H9 (cell line): ENCODE results near the gene FAP. TPM values are rescaled to one million over a fixed set of nuclear protein-coding genes. Genes with fewer than 3 reads are reported as not detected.

ENCODE experiments used
- DNase-seq: peaks from one replicate; pipeline ENCODE4 v3.0.0-alpha.2; 2017
- H2AFZ ChIP-seq: one replicate; pipeline ENCODE4 v1.6.1; 2013; ENCODE audit warnings: mild to moderate bottlenecking, low read length, control low read depth, moderate library complexity
- H2AK5ac ChIP-seq: 2 replicates; pipeline ENCODE4 v1.6.1; 2013; ENCODE audit warnings: low read length, control low read depth, mixed read lengths; ENCODE audit not compliant: insufficient read length
- H2BK120ac ChIP-seq: one replicate; pipeline ENCODE4 v1.6.1; 2013; ENCODE audit warnings: low read depth, mild to moderate bottlenecking, low read length, control low read depth, inconsistent platforms; ENCODE audit not compliant: poor library complexity, severe bottlenecking
- H2BK12ac ChIP-seq: 2 replicates; pipeline ENCODE4 v1.6.1; 2013; ENCODE audit warnings: low read length, control low read depth, mixed read lengths, low read depth; ENCODE audit not compliant: insufficient read length
- H2BK15ac ChIP-seq: 2 replicates; pipeline ENCODE4 v1.6.1; 2013; ENCODE audit warnings: low read depth, low read length, control low read depth
- H2BK20ac ChIP-seq: one replicate; pipeline ENCODE4 v1.6.1; 2013; ENCODE audit warnings: low read depth, mild to moderate bottlenecking, low read length, control low read depth, inconsistent platforms; ENCODE audit not compliant: poor library complexity, severe bottlenecking
- H2BK5ac ChIP-seq: 2 replicates; pipeline ENCODE4 v1.6.1; 2013; ENCODE audit warnings: low read length, control low read depth, mixed read lengths; ENCODE audit not compliant: insufficient read length
- H3K14ac ChIP-seq: 2 replicates; pipeline ENCODE4 v1.6.1; 2013; ENCODE audit warnings: low read length, control low read depth; ENCODE audit not compliant: insufficient read depth
- H3K18ac ChIP-seq: 2 replicates; pipeline ENCODE4 v1.6.1; 2013; ENCODE audit warnings: low read depth, mild to moderate bottlenecking, mixed read lengths, low read length, control low read depth; ENCODE audit not compliant: insufficient read length
- H3K23ac ChIP-seq: 2 replicates; pipeline ENCODE4 v1.6.1; 2013; ENCODE audit warnings: low read length, control low read depth, mixed read lengths, low read depth; ENCODE audit not compliant: insufficient read length
- H3K23me2 ChIP-seq: 2 replicates; pipeline ENCODE4 v1.6.1; 2013; ENCODE audit warnings: low read depth, mild to moderate bottlenecking, mixed read lengths, low read length, control low read depth; ENCODE audit not compliant: insufficient read length, poor library complexity, severe bottlenecking
- H3K27ac ChIP-seq: 2 replicates; pipeline ENCODE4 v1.5.1; 2013; ENCODE audit warnings: low read length, control low read depth, mixed read lengths, low read depth; ENCODE audit not compliant: insufficient read length
- H3K27me3 ChIP-seq: 2 replicates; pipeline ENCODE4 v1.6.1; 2013; ENCODE audit warnings: low read length, control low read depth, inconsistent platforms; ENCODE audit not compliant: insufficient read depth
- H3K4ac ChIP-seq: 2 replicates; pipeline ENCODE4 v1.6.1; 2013; ENCODE audit warnings: low read depth, mild to moderate bottlenecking, control low read depth, inconsistent platforms, low read length, moderate library complexity
- H3K4me1 ChIP-seq: 2 replicates; pipeline ENCODE4 v1.6.1; 2013; ENCODE audit warnings: low read length, control low read depth, inconsistent platforms; ENCODE audit not compliant: insufficient read depth
- H3K4me2 ChIP-seq: 2 replicates; pipeline ENCODE4 v1.6.1; 2013; ENCODE audit warnings: low read length, control low read depth, mixed read lengths; ENCODE audit not compliant: insufficient read length, insufficient read depth
- H3K56ac ChIP-seq: 2 replicates; pipeline ENCODE4 v1.6.1; 2013; ENCODE audit warnings: low read depth, mild to moderate bottlenecking, mixed read lengths, low read length, control low read depth; ENCODE audit not compliant: insufficient read length
- H3K79me1 ChIP-seq: 2 replicates; pipeline ENCODE4 v1.6.1; 2013; ENCODE audit warnings: low read depth, mild to moderate bottlenecking, moderate library complexity, low read length, control low read depth, inconsistent platforms; ENCODE audit not compliant: insufficient read depth, poor library complexity, severe bottlenecking
- H3K79me2 ChIP-seq: 2 replicates; pipeline ENCODE4 v1.6.1; 2013; ENCODE audit warnings: low read length, control low read depth, inconsistent platforms; ENCODE audit not compliant: insufficient read depth
- H3K9ac ChIP-seq: 2 replicates; pipeline ENCODE4 v1.6.1; 2013; ENCODE audit warnings: low read length, control low read depth, mixed read lengths; ENCODE audit not compliant: insufficient read length; ENCODE audit errors: extremely low read depth
- H3K9me3 ChIP-seq: one replicate; pipeline ENCODE4 v1.6.1; 2013; ENCODE audit warnings: low read depth, low read length, inconsistent platforms; ENCODE audit not compliant: control insufficient read depth
- H3T11ph ChIP-seq: one replicate; pipeline ENCODE4 v1.6.1; 2013; ENCODE audit warnings: mild to moderate bottlenecking, low read length, control low read depth, inconsistent platforms
- H4K20me1 ChIP-seq: one replicate; pipeline ENCODE4 v1.6.1; 2013; ENCODE audit not compliant: control insufficient read depth, insufficient read length, insufficient read depth
- H4K5ac ChIP-seq: 2 replicates; pipeline ENCODE4 v1.6.1; 2013; ENCODE audit warnings: low read depth, mild to moderate bottlenecking, mixed read lengths, low read length, control low read depth; ENCODE audit not compliant: insufficient read length
- H4K8ac ChIP-seq: replicated peaks from 2 replicates; pipeline ENCODE4 v1.6.1; 2013; ENCODE audit warnings: low read length, control low read depth, mixed read lengths, low read depth; ENCODE audit not compliant: insufficient read length
- H4K91ac ChIP-seq: 2 replicates; pipeline ENCODE4 v1.6.1; 2013; ENCODE audit warnings: low read depth, mild to moderate bottlenecking, moderate library complexity, mixed read lengths, low read length, control low read depth; ENCODE audit not compliant: insufficient read length
- H3K27ac Mint-ChIP-seq, 3 experiments: 2 replicates in 2 of 3; 3 replicates in 1 of 3; pipeline ENCODE4 v1.8.0; 2020 to 2021; ENCODE audit warnings: mixed read lengths in 3 of 3, mild to moderate bottlenecking in 1 of 3, moderate library complexity in 1 of 3
- H3K27me3 Mint-ChIP-seq: 2 replicates; pipeline ENCODE4 v1.8.0; 2021; ENCODE audit warnings: low read depth, mild to moderate bottlenecking, moderate library complexity, mixed read lengths
- H3K36me3 Mint-ChIP-seq, 3 experiments: 2 replicates in 2 of 3; 3 replicates in 1 of 3; pipeline ENCODE4 v1.8.0; 2020 to 2021; ENCODE audit warnings: low read depth in 3 of 3, mixed read lengths in 3 of 3; ENCODE audit not compliant: insufficient read depth in 1 of 3
- H3K4me1 Mint-ChIP-seq, 2 experiments: 2 replicates each; pipeline ENCODE4 v1.8.0; 2020; ENCODE audit warnings: mixed read lengths in 2 of 2
- H3K4me3 Mint-ChIP-seq, 2 experiments: 2 replicates in 1 of 2; 3 replicates in 1 of 2; pipeline ENCODE4 v1.8.0; 2020 to 2021; ENCODE audit warnings: mild to moderate bottlenecking in 2 of 2, mixed read lengths in 2 of 2, moderate library complexity in 1 of 2
- H3K9me3 Mint-ChIP-seq, 2 experiments: 2 replicates in 1 of 2; 3 replicates in 1 of 2; pipeline ENCODE4 v1.8.0; 2020; ENCODE audit warnings: mild to moderate bottlenecking in 2 of 2, mixed read lengths in 2 of 2, moderate library complexity in 1 of 2
- CTCF ChIP-seq: fragments of 200-600 bp; sonication (generic); conservative IDR thresholded peaks from 3 replicates; pipeline ENCODE4 v1.8.0; 2021; ENCODE audit warnings: antibody characterized with exemption, mild to moderate bottlenecking
- WGBS: extraction: QIAGEN DNeasy Blood & Tissue Kit; methylation state at CpG from one replicate; pipeline ENCODE4 v1.1.7; 2013; ENCODE audit warnings: missing lambda C conversion rate, low lambda C conversion rate, mixed read lengths; ENCODE audit not compliant: insufficient read length; ENCODE audit errors: extremely low coverage; 5-methylcytosine and 5-hydroxymethylcytosine counted together
- total RNA-seq: library from RNA; stranded (reverse); gene quantifications from 2 replicates; pipeline ENCODE4 v1.2.1, GENCODE V29; 2021

Gene FAP
- total RNA-seq, 1 experiment from 2014 or later = not detected

GRCh38 chr2:162230761-162231160 lies 12.5 kb downstream of the FAP start:
- TF ChIP-seq CTCF = no peak
- H2BK15ac ChIP-seq = no peak overlapping the region
- H3K4me2 ChIP-seq = no peak overlapping the region
- H4K20me1 ChIP-seq = no peaks in the 10 kb centered on the region
- Mint-ChIP-seq H3K36me3 (peaks cover 0 to 2% (median 0%) of the 10 kb centered on the region in 3 experiments; a peak in 1 of 7 replicates), H3K27me3 (no peaks in the 10 kb centered on the region), H3K4me1 (no peaks in the 10 kb centered on the region), H3K27ac (no peak overlapping the region), H3K4me3 (no peak overlapping the region), H3K9me3 (peaks cover 0 to 4% of the 10 kb centered on the region in 2 experiments; a peak in 2 of 5 replicates)
- H3K9me3 ChIP-seq = no peaks in the 10 kb centered on the region
- no peak overlapping the region for H2BK20ac ChIP-seq
- H3K23ac ChIP-seq = no peak overlapping the region
- no peak overlapping the region for H2BK12ac ChIP-seq
- no peak overlapping the region for H2BK120ac ChIP-seq
- H3K9ac ChIP-seq = no peak overlapping the region
- no CpG with 5 or more reads among the region's 1 CpG for WGBS
- H4K8ac ChIP-seq = no peak overlapping the region
- no peak overlapping the region for H3K56ac ChIP-seq
- no peak for DNase-seq
- H2AK5ac ChIP-seq = no peak overlapping the region
- H3K27me3 ChIP-seq = no peaks in the 10 kb centered on the region
- no peaks in the 10 kb centered on the region for H3K23me2 ChIP-seq
- H3K79me2 ChIP-seq = no peaks in the 10 kb centered on the region
- no peak overlapping the region for H3K4ac ChIP-seq
- H3T11ph ChIP-seq = no peak overlapping the region
- H3K4me1 ChIP-seq = no peaks in the 10 kb centered on the region
- no peak overlapping the region for H2AFZ ChIP-seq
- H3K18ac ChIP-seq = no peak overlapping the region
- no peak overlapping the region for H3K14ac ChIP-seq
- H4K91ac ChIP-seq = no peak overlapping the region
- no peaks in the 10 kb centered on the region for H3K79me1 ChIP-seq
- no peak overlapping the region for H3K27ac ChIP-seq
- no peak overlapping the region for H2BK5ac ChIP-seq
- no peak overlapping the region for H4K5ac ChIP-seq
